Measurements from ENCODE around the gene ABCF3.
"Not testable (repeated sequence)": the region's sequence is repeated elsewhere in the genome, so short reads cannot be mapped to it uniquely, and the experiment has no call there.

ABCF3 gene

GRCh38 chr3:184186184-184186901 is at the start of gene ABCF3:
TSS of gene ABCF3 (plus strand) at chr3:184186199. CDS start at chr3:184186208, 9 bp downstream.
- peak; percentile 22 for DNase-seq (ENCODE audit: low spot score)

GRCh38 chr3:184140436-184140835 is 45.6 kb upstream of the ABCF3 start:
- no peak for DNase-seq (ENCODE audit: low spot score)

- DNase-seq (ENCODE audit: low spot score): no peak
Measured at GRCh38 chr3:184142199-184142598, 43.8 kb upstream of the ABCF3 start.

- DNase-seq (ENCODE audit: low spot score): no peak
Measured at GRCh38 chr3:184143327-184143726, 42.7 kb upstream of the ABCF3 start.

- DNase-seq (ENCODE audit: low spot score): no peak
Measured at GRCh38 chr3:184144505-184144904, 41.5 kb upstream of the ABCF3 start.

GRCh38 chr3:184145111-184145524 is 40.9 kb upstream of the ABCF3 start:
- peak; percentile 56 for DNase-seq (ENCODE audit: low spot score)

- no peak for DNase-seq (ENCODE audit: low spot score)
Measured at GRCh38 chr3:184145751-184146270, 40.2 kb upstream of the ABCF3 start.

GRCh38 chr3:184148076-184148475 is 37.9 kb upstream of the ABCF3 start:
- DNase-seq (ENCODE audit: low spot score): no peak

GRCh38 chr3:184149123-184149522 is 36.9 kb upstream of the ABCF3 start:
- no peak for DNase-seq (ENCODE audit: low spot score)

GRCh38 chr3:184149770-184150169 is 36.2 kb upstream of the ABCF3 start:
- DNase-seq (ENCODE audit: low spot score): not testable (repeated sequence)

- DNase-seq (ENCODE audit: low spot score): peak; percentile 82
Measured at GRCh38 chr3:184154885-184155643, 30.9 kb upstream of the ABCF3 start, which contains the start of gene DVL3. TSS of gene DVL3 (plus strand) at chr3:184155377. CDS start at chr3:184155636, 259 bp downstream.

GRCh38 chr3:184155644-184156521 is 30.1 kb upstream of the ABCF3 start:
- peak; percentile 54 for DNase-seq (ENCODE audit: low spot score)

- no peak for DNase-seq (ENCODE audit: low spot score)
Measured at GRCh38 chr3:184156522-184156955, 29.5 kb upstream of the ABCF3 start.

GRCh38 chr3:184157206-184157605 is 28.8 kb upstream of the ABCF3 start:
- DNase-seq (ENCODE audit: low spot score): no peak

- no peak for DNase-seq (ENCODE audit: low spot score)
Measured at GRCh38 chr3:184158404-184158803, 27.6 kb upstream of the ABCF3 start.

GRCh38 chr3:184160456-184160855 is 25.5 kb upstream of the ABCF3 start:
- DNase-seq (ENCODE audit: low spot score): no peak

- DNase-seq (ENCODE audit: low spot score): not testable (repeated sequence)
Measured at GRCh38 chr3:184162571-184163070, 23.4 kb upstream of the ABCF3 start.

GRCh38 chr3:184164648-184165330 is 21.2 kb upstream of the ABCF3 start:
- no peak for DNase-seq (ENCODE audit: low spot score)

GRCh38 chr3:184165543-184165942 is 20.5 kb upstream of the ABCF3 start:
- no peak for DNase-seq (ENCODE audit: low spot score)

GRCh38 chr3:184166671-184167070 is 19.3 kb upstream of the ABCF3 start:
- no peak for DNase-seq (ENCODE audit: low spot score)

GRCh38 chr3:184167786-184168185 is 18.2 kb upstream of the ABCF3 start:
- DNase-seq (ENCODE audit: low spot score): no peak

Measured in germinal center (tissue), 1 donor.